ENCODE measurements around the gene FAM114A1. TPM values are rescaled to one million over a fixed set of nuclear protein-coding genes. Genes with fewer than 3 reads are reported as not detected.
"Not testable (repeated sequence)": the region's sequence is repeated elsewhere in the genome, so short reads cannot be mapped to it uniquely, and the experiment has no call there.

FAM114A1 gene
- total RNA-seq, 1 donor: 2.2 TPM

DNA sequence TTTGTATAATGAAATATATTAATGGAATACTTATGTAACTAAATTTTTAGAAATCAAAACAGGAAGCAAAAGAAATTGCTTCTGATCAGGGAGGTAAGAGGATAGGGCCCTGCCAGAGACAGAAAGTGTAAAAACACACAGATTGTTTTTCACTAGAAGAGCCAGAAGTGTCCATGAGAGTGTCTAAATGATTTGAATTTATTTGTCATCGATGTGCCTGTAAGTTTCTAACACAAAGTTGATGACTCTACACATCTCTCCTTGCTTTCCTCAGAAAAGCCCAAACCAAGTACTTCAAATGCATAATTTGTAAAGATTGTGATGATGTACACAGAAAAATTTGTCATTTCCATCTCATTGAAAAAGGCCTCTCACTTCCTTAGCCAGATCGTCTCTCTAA, 84.0 kb downstream of the FAM114A1 start:
- Histone ChIP-seq H3K9me3 (ENCODE audit: low read depth, low read length) (no peaks in the 10 kb centered on the region), H3K4me1 (ENCODE audit: insufficient read depth, low read length) (no peaks in the 10 kb centered on the region), H3K27me3 (ENCODE audit: insufficient read depth, low read length) (no peaks in the 10 kb centered on the region), H3K4me3 (ENCODE audit: low read length) (no peak overlapping the region)

DNA sequence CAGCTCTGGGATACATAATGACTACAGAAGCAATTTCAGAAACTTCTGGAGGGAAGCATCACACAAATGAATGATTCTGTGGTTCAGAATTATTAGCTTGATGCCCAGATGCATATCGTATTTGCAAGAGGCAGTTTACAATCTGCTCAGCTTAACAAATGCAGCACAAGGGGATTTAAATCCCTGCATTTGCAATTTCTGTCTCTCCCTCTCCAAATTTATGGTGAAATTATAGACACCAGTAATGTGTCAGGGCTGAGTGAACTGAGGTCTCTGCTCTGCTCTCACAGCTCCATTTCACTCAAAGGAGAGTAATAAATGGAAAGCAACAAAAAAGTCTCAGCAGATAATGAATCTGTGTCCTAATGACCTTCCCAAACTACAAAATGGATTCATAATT, 84.4 kb downstream of the FAM114A1 start:
- no peaks in the 10 kb centered on the region for H3K4me1 ChIP-seq (ENCODE audit: insufficient read depth, low read length)
- H3K27me3 ChIP-seq (ENCODE audit: insufficient read depth, low read length): no peaks in the 10 kb centered on the region
- H3K9me3 ChIP-seq (ENCODE audit: low read depth, low read length): no peaks in the 10 kb centered on the region
- no peak overlapping the region for H3K4me3 ChIP-seq (ENCODE audit: low read length)

DNA sequence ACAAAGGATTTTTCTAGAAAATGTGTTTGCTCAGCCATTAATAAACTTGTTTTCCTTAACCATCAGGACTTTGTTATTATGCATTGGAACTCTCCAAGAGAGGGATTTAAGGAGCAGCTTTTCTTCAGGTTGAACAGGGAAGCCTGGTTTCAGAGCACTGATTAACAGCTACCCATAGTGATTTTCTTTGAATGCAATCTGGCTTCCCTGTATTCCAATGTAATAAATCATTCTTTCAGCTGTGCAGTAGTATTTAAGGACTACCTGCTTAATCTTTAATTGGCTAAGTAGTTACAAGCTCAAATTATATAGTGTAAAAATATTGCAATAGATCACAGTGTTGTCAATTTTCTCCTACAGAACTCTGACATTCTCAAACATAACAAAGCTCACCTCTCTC, 87.1 kb downstream of the FAM114A1 start:
- Histone ChIP-seq H3K4me1 (ENCODE audit: insufficient read depth, low read length) (no peaks in the 10 kb centered on the region), H3K4me3 (ENCODE audit: low read length) (no peak overlapping the region), H3K27me3 (ENCODE audit: insufficient read depth, low read length) (no peaks in the 10 kb centered on the region), H3K9me3 (ENCODE audit: low read depth, low read length) (no peaks in the 10 kb centered on the region)

DNA sequence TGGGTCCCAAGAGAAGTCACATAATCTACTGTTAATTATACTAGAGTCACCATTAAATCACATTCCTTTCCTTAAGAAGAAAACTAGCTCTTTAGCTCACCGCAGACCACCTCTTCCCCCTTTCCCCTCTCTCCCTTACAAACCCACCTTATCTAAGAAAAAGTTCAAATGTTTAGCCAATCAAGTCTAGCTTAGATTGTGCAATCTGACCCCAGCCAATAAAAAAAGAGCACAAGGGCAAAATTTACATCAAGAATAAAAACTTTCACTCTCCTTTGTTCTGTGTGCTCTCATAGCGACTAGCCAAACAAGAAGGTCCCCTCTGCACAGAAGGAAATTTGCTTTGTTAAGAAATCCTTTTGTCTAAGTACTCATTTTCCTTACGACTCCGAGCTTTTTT, 88.4 kb downstream of the FAM114A1 start:
- Histone ChIP-seq H3K27me3 (ENCODE audit: insufficient read depth, low read length) (no peaks in the 10 kb centered on the region), H3K9me3 (ENCODE audit: low read depth, low read length) (no peaks in the 10 kb centered on the region), H3K4me3 (ENCODE audit: low read length) (no peak overlapping the region), H3K4me1 (ENCODE audit: insufficient read depth, low read length) (no peaks in the 10 kb centered on the region)

DNA sequence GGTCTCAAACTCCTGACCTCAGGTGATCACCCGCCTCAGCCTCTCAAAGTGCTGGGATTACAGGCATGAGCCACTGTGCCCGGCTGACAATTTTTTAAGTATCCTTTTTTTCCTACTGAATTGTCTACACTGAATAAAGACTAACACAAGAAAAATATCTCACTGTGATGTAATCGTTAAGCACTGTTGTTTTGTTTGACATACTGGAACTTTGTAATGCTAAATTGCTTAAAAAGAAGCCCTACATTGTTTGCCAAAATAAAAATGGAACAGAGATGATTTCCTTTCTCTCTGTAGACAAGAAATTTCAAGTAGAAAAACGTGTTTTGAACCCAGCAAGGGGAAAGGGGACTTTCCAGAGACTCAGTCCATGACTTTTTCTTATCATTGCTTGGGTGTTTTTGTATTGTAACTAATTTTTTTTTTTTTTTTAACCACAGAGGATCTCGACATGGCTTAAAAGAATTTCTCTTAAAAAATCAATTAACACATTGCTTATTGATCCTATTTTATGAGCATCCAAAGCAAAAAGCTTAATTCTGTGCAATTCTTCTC, 89.7 kb downstream of the FAM114A1 start:
- no peaks in the 10 kb centered on the region for H3K9me3 ChIP-seq (ENCODE audit: low read depth, low read length)
- H3K27me3 ChIP-seq (ENCODE audit: insufficient read depth, low read length): no peaks in the 10 kb centered on the region
- no peaks in the 10 kb centered on the region for H3K4me1 ChIP-seq (ENCODE audit: insufficient read depth, low read length)
- H3K4me3 ChIP-seq (ENCODE audit: low read length): no peak overlapping the region

DNA sequence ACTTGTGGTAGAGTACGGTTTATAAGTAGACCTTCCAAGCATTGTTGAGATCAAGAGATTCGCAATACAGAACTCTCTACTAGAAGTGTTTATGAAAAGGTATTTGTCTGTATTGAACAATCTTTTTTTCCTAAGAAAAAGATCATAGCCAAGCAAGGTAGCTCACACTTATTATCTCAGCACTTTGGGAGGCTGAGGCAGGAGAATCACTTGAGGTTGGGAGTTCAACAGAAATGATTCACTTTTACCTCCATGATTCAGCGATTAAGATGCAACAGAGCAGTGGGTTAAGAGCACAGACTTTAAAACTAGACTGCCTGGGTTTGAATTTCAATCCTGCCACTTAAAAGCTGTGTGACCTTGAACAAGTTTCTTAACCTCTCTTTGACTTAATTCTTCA, 90.3 kb downstream of the FAM114A1 start:
- Histone ChIP-seq H3K9me3 (ENCODE audit: low read depth, low read length) (no peaks in the 10 kb centered on the region), H3K27me3 (ENCODE audit: insufficient read depth, low read length) (no peaks in the 10 kb centered on the region), H3K4me3 (ENCODE audit: low read length) (no peak overlapping the region), H3K4me1 (ENCODE audit: insufficient read depth, low read length) (no peaks in the 10 kb centered on the region)

DNA sequence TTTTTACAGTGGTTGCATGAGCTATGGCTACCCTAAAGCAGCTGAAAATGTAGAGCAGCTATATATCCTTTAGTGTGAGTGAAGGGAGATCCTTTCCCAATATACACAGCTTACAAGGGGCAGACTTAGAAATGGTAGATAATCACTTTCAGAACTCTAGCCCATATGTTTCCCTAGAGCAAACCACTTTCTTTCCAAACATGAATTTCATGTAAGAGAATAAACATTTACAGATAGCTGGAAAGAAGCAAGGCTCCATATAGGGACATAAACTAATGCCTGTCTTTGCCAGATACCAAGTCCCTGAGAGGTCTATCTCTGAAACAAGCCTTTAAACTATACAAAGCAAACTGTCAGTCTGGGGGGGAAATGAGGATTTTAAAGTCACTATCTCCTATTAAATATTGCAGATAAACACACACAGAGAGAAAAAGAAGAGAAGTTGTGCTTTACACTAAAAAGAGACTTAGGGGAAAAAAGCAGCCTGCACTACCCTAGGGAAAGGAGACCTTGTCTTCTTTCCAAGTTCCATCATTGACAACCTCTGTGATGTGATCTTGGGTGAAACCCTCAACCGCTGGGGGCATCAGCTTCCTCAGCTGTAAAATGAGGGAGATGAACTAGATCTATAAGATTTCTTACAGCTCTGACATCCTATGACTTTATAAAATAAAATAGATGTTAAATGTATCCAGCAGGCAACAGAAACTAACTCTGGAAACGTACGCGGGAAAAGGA, 91.0 kb downstream of the FAM114A1 start:
- Histone ChIP-seq H3K27me3 (ENCODE audit: insufficient read depth, low read length) (no peaks in the 10 kb centered on the region), H3K9me3 (ENCODE audit: low read depth, low read length) (no peaks in the 10 kb centered on the region), H3K4me1 (ENCODE audit: insufficient read depth, low read length) (no peaks in the 10 kb centered on the region), H3K4me3 (ENCODE audit: low read length) (no peak overlapping the region)

DNA sequence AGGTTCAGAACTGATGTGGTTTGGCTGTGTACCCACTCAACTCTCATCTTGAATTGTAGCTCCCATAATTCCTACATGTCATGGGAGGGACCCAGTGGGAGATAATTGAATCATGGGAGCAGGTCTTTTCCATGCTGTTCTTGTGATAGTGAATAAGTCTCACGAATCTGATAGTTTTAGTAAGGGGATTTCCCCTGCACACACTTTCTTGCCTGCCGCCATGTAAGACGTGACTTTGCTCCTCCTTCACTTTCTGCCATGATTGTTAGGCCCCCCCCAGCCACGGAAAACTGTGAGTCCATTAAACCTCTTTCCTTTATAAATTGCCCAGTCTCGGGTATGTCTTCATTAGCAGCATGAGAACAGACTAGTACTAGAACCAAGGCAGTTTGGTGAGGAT, 91.6 kb downstream of the FAM114A1 start:
- H3K27me3 ChIP-seq (ENCODE audit: insufficient read depth, low read length); H3K4me1 ChIP-seq (ENCODE audit: insufficient read depth, low read length); H3K9me3 ChIP-seq (ENCODE audit: low read depth, low read length); H3K4me3 ChIP-seq (ENCODE audit: low read length): not testable (repeated sequence)

DNA sequence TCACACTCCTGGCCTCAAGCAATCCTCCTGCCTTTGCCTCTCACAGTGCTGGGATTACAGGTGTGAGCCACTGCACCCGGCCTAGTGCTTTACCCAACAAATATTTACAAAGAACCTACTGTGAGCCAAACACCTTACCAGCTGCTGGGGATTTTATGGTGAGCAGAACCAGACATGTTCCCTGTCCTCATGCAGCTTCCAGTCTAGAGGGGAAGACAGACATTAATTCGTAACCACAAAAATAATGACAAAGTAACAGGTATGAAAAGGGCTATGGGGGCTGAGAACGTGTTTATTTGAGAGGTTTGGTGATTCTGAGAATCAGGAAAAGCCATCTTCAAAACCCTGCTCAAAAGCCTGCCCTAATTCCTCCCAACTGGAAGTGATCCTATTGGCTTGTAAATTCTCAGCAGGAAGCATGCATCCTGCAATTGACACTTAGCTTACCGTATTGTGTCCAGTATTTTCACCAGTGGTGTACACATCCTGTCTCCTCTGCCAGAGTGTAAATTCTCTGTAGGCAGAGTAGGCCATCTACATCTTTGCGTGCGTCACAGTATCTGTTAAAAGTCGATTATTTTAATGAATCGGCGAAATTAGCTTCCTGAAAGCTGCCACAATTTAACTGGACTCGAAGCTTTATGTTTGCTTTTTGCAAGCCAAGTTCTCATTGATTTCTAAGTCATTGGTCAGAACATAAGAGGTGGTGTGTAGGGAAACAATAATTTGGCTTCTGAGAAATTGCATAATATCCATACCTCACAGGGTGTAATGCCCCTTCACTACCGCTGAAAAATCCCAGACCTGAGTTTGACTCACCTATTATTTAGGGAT, 97.6 kb downstream of the FAM114A1 start:
- H3K4me1 ChIP-seq (ENCODE audit: insufficient read depth, low read length): no peaks in the 10 kb centered on the region
- no peak overlapping the region for H3K4me3 ChIP-seq (ENCODE audit: low read length)
- H3K9me3 ChIP-seq (ENCODE audit: low read depth, low read length): no peaks in the 10 kb centered on the region
- H3K27me3 ChIP-seq (ENCODE audit: insufficient read depth, low read length): no peaks in the 10 kb centered on the region

DNA sequence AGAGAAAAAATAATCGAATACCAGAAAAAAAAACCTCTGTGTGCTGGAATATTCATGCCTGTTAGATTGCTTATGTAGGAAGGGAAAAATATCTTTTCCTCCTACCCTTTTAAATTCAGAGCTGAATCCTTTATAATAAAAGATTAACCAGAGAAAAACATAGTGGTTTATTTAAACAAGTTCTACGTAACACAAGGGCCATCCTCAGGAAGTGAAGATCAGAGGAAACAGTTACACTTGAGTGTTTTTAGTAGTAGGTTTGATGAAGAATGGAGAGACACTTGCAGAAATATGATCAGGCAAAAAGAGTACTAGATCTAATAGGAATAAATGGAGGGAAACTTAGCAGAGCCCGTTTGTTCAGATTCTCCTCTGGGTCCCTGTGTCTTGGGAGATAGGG, 98.3 kb downstream of the FAM114A1 start:
- H3K9me3 ChIP-seq (ENCODE audit: low read depth, low read length): no peaks in the 10 kb centered on the region
- no peak overlapping the region for H3K4me3 ChIP-seq (ENCODE audit: low read length)
- no peaks in the 10 kb centered on the region for H3K27me3 ChIP-seq (ENCODE audit: insufficient read depth, low read length)
- no peaks in the 10 kb centered on the region for H3K4me1 ChIP-seq (ENCODE audit: insufficient read depth, low read length)

DNA sequence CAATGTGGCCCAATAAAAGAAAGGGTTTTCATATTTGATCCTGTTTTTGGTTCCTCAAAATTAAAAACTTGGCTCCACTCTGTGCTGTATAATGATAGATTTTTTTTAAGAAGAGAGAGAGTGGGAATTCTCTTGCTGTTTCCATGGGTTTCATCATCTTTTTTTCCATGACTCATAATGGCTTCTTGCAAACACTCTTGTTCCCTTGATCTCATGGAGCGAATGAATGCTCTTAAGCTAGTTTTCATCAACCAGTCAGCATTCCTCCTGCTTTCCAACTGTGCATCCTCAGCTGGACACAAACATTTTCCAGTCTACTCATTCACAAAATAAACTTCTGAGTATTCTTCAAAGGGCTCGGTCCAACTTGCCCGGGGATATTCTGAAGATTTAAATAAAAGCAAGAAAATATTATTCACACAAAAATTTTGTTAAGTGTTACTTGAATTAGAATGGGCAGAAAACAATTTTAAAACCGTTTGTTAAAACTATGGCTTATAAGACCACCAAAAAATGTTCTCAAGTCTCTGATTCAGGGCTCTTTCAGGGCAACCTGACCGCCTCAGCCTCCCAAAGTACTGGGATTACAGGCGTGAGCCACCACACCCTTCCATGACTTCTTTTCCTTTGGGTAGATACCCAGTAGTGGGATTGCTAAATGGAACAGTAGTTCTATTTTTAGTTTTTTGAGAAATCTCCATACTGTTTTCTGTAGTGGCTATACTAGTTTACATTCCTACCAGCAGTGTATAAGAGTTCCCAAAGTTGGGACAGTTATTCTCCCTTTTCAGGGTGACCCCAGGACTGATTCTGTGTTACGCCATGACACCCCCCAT, 99.9 kb downstream of the FAM114A1 start:
- Histone ChIP-seq H3K4me1 (ENCODE audit: insufficient read depth, low read length) (no peaks in the 10 kb centered on the region), H3K27me3 (ENCODE audit: insufficient read depth, low read length) (no peaks in the 10 kb centered on the region), H3K9me3 (ENCODE audit: low read depth, low read length) (no peaks in the 10 kb centered on the region), H3K4me3 (ENCODE audit: low read length) (no peak overlapping the region)

DNA sequence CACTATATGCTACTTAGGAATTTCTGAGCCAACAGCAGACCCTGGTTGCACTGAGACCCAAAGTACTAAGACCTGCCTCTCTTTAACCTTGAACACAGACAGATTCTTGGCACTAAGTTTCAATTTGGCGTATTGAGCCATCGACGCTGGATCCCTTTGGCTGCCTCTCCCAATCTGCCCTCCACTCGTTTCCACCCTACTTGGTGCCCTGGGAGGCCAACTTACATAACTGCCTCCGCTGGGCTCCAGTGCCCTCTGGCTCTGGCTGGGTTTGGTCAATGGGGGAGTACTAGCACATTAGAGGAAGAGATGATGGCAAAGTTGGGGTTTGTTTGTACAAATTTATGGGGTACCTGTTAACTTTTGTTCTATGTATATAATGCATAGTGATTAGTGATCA, 101.1 kb downstream of the FAM114A1 start:
- Histone ChIP-seq H3K9me3 (ENCODE audit: low read depth, low read length) (no peaks in the 10 kb centered on the region), H3K27me3 (ENCODE audit: insufficient read depth, low read length) (no peaks in the 10 kb centered on the region), H3K4me3 (ENCODE audit: low read length) (no peak overlapping the region)

DNA sequence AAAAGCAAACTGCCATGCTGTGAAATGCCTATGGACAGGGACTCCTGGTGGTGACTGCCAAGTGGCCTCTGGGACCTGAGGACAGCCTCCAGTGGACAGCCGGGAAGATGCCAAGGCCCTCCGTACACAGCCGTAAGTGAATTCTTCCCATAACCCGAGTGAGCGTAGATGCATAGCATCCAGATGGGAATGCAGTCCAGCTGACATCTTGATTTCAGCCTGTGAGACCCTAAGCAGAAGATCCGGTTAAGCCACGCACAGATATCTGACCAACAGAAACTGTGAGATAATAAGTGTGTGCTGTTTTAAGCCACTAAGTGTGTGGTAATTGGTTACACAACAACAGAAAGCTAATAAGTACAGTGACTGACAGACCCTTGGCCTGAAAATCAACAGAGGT, 108.7 kb downstream of the FAM114A1 start:
- H3K27me3 ChIP-seq (ENCODE audit: insufficient read depth, low read length): no peaks in the 10 kb centered on the region
- no peaks in the 10 kb centered on the region for H3K4me1 ChIP-seq (ENCODE audit: insufficient read depth, low read length)
- H3K4me3 ChIP-seq (ENCODE audit: low read length): no peak overlapping the region
- no peaks in the 10 kb centered on the region for H3K9me3 ChIP-seq (ENCODE audit: low read depth, low read length)

More for the DNA sequence above, 101.1 kb downstream of the FAM114A1 start:
- H3K4me1 ChIP-seq (ENCODE audit: insufficient read depth, low read length): no peaks in the 10 kb centered on the region

DNA sequence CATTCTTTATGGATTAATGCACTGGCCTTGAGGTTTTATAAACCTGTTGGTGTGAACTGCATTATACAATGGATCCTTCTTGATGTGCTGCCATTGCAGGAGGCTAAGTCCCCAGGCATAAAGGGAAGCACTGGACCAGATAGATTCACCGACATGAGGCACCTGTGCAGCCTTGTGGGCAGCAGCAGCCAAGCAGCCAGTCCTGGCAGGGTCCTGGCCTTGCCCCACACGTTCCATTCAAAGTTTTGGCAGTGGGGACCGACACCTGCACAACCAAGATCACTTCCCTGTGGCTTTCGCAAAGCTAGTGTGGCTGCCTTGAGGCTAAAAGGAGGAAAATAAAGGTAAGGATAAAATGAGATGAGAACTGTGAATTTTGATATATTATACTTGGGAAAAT, 111.5 kb downstream of the FAM114A1 start:
- H3K4me3 ChIP-seq (ENCODE audit: low read length): no peak overlapping the region
- no peaks in the 10 kb centered on the region for H3K27me3 ChIP-seq (ENCODE audit: insufficient read depth, low read length)
- H3K4me1 ChIP-seq (ENCODE audit: insufficient read depth, low read length): no peaks in the 10 kb centered on the region
- no peaks in the 10 kb centered on the region for H3K9me3 ChIP-seq (ENCODE audit: low read depth, low read length)
